HTERT RPE-1 (cell line): ENCODE measurements around the gene MLYCD.

Experiments used
- in situ Hi-C: fragments of 300-500 bp; cut with MboI; formaldehyde crosslinking; loops from 4 replicates; pipeline ENCODE4 v1.14.3; 2020; ENCODE audit warnings: low sequenced_read_pairs

MLYCD gene

DNA sequence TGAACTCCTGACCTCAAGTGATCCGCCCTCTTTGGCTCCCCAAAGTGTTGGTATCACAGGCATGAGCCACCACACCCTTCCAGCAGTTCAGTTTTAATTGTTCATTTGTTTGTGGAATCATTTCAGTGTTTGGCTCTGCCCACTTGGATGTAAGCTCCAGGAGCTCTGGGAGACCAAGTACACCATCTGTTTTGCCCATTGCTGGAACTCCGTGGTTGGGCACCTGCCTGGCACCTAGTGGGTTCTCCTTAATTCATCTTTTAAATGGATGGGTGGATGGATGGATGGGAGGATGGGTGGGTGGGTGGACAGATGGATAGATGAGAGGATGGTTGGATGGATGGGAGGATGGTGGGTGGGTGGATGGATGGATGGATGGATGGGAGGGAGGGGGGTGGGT is 68.2 kb downstream of the MLYCD start:
- in situ Hi-C loops = loop anchor here (25.0 kb wide), 1 partner anchor 95 kb away; no protein-coding TSS in a partner anchor

DNA sequence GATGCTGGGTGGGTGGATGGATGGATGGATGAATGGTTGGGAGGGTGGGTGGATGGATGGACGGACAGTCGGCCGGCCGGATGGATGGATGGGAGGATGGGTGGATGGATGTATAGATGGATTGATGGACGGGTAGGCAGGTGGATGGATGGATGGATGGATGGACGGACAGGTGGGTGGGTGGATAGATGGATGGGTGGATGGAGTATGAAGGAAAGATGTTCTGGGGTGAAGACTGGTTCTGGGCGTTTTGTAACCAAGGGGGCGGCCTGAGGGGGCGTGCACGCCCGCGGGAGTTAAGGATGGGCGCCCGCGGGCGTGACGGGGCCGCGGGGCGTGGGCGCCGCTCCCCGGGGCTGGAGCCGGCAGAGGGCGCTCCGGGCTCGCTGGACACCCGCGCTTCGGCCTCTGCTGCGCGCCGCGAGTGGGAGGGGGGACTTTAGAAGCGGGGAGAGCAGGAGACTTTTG is 69.0 kb downstream of the MLYCD start, which contains the start of gene NECAB2:
Gene NECAB2, plus strand, starts transcription at position 407 of the 468 bp plus-strand sequence. CDS start 405 bp downstream, outside the sequence.
- in situ Hi-C loops = loop anchor here (25.0 kb wide), 1 partner anchor 94 kb away; no protein-coding TSS in a partner anchor

DNA sequence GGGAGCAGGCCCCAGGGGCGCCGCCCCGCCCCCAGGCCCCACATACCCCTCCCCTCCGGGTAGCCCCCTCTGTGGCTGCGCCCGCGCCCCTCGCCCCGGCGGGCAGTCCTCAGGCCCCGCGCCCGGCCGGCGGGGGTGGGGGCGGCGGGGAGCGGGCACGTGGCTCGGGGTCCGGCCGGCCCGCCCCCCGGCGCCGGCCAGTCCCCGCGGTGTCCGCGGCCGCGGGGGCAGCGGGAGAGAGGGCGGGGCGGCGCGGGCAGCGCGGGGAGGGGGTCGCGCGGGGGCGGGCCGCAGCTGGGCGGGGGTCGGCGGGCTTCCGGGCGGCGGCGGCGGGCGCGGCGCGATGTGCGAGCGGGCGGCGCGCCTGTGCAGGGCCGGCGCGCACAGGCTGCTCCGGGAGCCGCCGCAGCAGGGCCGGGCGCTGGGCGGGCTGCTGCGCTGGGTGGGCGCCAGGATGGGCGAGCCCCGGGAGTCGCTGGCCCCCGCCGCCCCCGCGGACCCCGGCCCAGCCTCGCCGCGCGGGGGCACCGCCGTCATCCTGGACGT is 69.5 kb downstream of the MLYCD start:
- in situ Hi-C loops = loop anchor here (25.0 kb wide), 1 partner anchor 94 kb away; no protein-coding TSS in a partner anchor

DNA sequence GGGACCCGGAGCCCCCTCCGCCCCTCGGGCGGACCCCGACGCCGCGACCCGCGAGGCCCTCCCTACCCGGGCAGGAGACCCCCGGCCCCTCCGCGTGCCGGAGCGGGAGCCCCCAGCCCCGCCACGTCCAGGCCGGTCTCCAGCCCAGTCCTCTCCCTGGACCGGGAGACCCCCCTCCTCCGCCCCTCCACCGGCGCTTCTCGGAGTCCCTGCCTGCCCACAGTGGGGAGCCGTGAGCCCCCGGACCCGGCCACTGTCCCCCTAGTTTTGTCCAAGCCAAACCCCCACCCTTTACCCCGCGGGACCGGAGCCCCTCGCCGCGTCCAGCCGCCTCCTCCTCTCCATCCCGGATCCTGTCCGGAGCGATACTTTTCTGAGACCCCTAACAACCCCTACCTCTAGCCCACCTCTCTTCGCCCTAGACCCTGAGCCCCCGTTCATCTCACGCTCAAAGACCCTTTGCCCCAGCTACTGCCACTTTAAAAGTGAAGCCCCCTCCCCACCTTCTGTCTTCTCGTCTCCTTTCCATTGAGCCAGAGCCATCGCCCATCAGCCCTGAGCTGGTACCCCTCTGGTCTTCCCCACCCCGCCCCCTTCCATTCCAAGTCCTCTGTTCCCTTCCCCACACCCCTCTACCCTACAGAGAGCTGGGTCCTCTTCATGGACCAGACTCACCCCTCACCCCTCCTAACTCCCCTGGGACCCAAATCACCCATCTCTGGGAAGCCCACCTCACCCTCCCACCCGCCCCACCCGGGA is 70.2 kb downstream of the MLYCD start:
- in situ Hi-C loops = loop anchor here (25.0 kb wide), 1 partner anchor 93 kb away; no protein-coding TSS in a partner anchor

DNA sequence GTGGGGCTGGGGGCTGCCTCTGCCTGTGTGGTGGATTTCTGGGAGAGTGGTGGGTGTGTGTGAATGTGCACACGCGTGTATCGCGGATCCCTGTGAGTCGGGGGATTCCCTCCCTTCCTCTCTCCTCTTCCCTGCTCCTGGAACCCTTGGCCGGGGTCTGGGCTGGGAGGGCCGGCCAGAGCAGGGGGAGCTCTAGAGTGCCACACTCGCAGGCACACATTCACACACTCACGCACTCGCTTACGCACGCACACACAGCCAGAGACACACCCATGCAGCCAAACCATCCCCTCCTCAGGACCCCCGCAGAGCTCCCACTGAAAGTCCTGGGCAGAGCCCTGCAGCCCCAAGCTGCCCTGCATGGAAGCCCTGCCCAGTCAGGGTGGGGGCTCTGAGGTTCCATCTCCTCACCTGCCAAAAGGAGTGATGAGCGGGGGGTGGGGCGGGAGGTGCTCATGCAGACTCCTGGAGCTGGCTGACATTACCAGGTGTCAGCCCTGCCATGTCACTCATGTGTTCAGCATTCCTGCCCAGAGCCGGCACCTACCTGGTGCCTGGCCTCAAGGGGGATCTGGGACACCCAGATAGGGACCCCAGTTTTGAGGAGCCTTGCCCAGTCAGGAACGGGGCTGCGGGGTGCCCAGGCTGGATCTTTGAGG is 71.0 kb downstream of the MLYCD start:
- in situ Hi-C loops = loop anchor here (25.0 kb wide), 1 partner anchor 92 kb away; no protein-coding TSS in a partner anchor

DNA sequence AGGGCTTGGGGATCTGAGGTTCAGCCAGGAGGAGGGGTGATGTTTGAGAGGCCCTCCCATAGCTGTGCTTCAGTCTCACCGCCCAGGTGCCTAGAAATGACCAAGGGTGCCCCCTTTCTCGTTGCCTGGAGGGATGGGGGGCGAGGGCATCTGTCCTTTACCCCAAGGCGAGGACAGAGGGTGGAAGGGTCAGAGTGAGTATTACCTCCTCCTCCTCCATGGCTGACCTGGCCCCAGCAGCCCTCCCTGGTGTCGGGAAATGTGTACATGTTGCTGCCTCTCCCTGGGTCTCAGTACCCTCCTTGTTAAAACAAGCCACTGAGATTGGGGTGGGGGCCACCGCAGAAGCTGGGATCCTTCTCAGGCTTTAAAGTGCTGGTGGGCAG is 71.5 kb downstream of the MLYCD start:
- in situ Hi-C loops = loop anchor here (25.0 kb wide), 1 partner anchor 92 kb away; no protein-coding TSS in a partner anchor

DNA sequence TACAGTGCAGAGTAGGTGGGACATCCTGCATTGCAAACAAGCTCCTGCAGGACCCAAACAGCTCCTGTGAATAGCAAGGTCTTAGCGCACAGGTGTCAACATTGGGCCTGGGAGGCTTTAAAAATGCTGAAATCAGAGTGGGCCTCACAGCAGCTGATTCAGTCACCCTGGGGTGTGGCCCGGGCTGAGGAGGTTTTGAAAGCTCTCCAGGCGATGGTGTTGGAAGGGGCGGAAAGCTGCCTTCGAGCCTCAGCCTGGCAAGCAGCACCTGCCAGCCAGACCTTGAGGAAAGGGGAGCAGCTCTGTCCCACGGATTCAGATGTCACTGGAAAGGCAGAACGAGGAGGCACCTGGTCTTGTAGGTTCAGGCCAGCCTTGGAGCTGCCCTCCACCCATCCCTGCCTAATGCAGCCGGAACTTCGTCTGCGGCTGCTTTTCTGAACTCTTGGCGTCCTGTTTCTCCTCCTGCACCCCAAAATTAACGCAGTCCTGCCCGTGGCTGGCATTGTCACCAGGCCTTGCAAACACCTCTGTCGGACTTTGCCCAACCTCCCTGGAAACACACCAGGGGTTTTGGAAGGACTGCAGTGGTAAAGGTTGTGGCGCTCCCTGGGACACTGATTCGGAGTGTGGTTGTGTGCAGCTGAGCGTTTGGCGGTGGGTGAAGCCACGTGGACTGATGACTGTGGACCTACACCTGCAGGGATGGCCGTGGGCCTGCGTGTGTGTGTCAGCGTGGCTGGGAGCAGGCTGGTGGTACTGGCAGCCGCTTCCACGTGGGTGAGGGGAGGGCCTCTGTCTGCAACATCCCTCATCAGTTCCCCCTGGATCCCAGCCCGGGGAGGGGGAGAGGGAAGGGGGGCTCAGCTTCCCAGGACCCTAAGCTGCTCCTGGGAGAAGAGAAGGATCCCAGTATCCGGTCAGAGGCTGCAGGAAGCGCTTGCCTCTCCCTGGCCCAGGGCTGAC is 72.5 kb downstream of the MLYCD start:
- in situ Hi-C loops = loop anchor here (25.0 kb wide), 1 partner anchor 91 kb away; no protein-coding TSS in a partner anchor

DNA sequence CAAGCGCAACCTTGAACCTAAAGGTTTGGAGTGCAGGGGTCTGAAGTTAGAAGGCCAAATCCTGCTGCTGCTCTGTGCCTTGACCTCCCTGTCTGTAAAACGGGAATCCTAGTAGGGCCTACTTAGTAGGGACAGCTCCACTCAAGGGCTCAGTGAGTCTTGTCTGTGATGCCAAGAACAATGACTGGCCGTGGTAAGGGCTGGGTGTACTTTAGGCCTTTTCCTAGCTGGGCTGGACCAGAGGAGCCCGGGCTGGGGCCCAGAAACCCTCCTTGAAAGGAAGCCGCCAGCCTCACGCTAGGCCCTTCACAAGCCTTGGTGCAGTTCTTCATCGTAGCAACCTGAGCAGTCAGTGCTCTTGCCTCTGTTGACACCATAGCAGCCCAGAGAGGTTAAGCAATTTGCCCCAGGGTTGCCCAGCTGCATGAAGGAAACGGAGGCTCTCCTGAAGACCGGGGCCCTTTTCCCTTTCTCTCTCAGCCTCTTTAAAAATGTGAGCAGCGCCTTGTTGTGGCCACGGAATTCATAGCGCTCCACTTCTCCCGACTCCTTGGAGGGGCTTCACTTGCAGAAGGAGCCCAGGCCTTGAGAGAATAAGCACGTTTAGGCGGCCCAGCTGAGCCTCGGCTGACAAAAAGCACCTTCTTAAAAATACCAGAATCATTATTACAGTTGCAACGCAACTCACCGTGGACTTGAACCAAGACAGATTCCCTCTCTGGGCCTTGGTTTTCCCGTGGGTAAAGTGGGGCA is 73.5 kb downstream of the MLYCD start:
- in situ Hi-C loops = loop anchor here (25.0 kb wide), 1 partner anchor 90 kb away; no protein-coding TSS in a partner anchor

DNA sequence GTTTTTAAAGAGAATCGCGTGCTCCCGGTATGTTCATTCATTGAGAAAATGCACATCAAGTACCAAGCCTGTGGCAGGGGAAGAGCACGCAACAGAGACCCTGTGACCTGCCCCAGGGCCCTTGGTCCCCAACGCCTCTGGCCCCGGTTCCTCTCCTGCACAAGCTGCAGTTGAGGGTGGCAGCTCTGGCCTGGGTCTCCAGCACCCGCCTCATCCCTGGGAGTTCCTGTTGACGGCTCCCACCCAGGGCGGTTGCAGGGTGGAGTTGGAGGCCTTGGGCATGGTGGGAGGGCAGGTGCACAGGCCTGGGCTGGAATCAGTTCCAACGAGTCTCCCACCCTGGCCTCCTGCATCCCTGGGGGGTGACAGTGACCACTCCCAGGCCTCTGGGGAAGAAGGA is 74.2 kb downstream of the MLYCD start:
- in situ Hi-C loops = loop anchor here (25.0 kb wide), 1 partner anchor 89 kb away; no protein-coding TSS in a partner anchor

DNA sequence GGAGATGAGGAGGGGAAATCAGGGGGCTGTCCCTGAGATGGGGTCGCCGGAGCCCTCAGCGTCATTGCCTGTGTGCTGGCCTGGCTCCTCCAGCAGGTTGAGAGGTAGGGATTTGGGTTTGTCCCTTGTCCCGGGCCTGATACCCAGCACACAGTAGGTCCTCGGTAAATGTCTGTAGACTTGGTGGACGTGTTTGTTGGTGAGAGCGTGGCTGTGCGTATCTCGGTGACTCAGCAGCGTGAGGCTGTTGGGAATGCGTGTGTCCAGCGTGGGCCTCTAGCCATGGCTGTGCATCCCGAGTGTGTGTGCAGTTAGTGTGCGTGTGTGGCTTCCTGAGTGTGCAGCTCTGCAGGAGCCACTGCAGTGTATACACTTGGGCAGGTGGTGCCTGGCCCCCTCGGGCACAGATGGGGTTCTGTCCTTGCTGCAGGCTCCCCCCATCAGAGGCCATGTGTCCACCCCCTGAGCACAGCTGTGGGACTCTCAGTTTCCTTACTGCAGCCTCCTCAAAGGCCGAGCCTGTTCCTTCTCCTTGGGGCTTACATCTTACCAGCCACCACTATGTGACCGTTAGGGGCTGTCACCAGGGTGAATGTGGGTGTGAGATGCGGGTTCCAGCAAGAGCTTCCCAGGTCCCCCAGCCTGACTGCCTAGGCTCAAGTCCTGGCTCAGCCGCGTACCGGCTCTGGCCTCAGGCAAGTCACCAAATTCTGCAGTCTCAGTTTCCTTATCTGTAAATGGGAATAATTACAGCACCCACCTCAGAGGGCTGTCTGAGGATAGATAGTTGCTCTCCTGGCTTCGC is 74.9 kb downstream of the MLYCD start:
- in situ Hi-C loops = loop anchor here (25.0 kb wide), 1 partner anchor 89 kb away; no protein-coding TSS in a partner anchor

DNA sequence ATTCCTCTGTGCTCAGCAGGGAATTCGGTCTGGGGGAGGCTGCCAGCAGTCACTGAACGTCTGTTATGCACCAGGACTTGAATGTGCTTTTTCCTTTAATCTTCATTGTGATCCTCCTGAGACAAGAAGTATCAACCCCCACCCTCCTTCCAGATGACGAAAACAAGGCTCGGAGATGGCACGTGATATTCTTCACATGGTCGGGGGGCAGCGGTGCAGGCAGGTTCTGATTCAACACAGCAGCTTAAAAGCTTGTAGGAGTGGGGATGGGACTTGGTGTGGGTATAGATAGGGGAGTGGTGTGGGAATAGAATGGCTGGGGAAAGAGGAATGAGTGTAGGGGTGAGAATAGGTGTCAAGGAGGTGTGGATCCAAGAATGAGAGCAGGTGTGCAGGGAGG is 75.6 kb downstream of the MLYCD start:
- in situ Hi-C loops = loop anchor here (25.0 kb wide), 1 partner anchor 88 kb away; no protein-coding TSS in a partner anchor

DNA sequence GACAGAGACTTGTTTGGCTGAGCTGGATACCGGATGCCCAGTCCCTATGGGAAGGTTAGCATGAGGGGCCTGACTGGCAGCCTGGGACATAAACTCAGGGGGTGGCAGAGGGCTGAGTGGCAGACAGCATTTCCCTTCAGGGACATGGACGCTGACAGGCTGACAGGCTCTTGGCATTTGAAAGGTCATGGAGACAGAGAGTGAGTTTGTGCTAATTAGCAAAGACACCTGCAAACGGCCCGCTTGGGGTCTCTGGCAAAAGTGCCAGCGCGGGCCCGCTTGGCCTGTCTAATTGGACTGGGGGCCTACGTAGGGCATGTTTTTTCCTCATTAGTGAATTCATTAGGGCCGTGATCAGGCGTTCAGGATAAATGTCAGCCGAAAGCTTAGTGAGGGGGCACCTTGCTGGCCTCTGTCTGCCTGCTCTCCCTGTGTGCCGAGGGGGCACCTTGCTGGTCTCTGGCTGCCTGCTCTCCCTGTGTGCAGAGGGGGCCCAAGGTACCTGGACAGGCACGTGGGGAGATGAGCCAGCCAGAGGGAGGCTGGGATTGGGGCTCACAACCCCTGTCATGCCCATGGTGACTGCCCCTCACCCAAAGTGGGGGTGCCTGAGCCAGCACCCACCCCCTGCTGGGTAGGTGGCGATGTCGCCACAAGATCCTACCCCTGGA is 76.8 kb downstream of the MLYCD start:
- in situ Hi-C loops = no loop called here
